ENCODE results near the gene BCAP31. TPM values are rescaled to one million over a fixed set of nuclear protein-coding genes. Genes with fewer than 3 reads are reported as not detected.

BCAP31 gene
- total RNA-seq, 3 donors from 2014 or later, result 158 to 209 (median 181) TPM

DNA sequence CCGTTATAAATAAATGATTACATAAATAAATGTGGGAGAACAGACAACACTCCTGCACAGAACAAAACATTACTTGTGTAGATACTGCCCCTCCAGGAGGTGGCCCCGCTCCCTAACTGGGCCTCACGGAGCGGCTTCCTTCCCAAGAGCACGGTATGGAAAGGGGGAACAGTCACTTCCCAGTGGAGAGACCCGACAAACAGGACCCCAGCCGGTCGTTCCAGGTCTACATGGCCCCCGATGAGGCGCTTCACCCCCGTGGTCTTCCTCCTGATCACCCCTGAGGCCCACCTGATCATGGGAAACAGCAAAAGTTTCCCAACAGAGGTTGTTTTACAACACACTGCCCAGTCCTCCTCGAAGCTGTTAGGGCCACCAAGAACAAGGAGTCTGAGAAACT lies 43.0 kb downstream of the BCAP31 start:
- intact Hi-C loops (cut with DNase I, micrococcal nuclease), result no loop called here
- no peak for TF ChIP-seq CTCF (IDR thresholded peaks at IDR 0.05)
- H3K4me3 ChIP-seq, result no peak overlapping the region
- no peaks in the 10 kb centered on the region for H3K4me1 ChIP-seq (ENCODE audit: low read depth)
- H3K9me3 ChIP-seq, result no peaks in the 10 kb centered on the region
- DNase-seq (no peak), ATAC-seq (no peak)
- H3K36me3 ChIP-seq (ENCODE audit: low read depth), result no peaks in the 10 kb centered on the region

- Histone ChIP-seq H3K4me1 (ENCODE audit: low read depth) (no peaks in the 10 kb centered on the region), H3K4me3 (no peak overlapping the region), H3K9me3 (no peaks in the 10 kb centered on the region), H3K36me3 (ENCODE audit: low read depth) (no peaks in the 10 kb centered on the region)
- DNase-seq, result no peak
- no peak for ATAC-seq
- intact Hi-C loops (cut with DNase I, micrococcal nuclease), result no loop called here
- no peak for TF ChIP-seq CTCF (IDR thresholded peaks at IDR 0.05)
Observed at GRCh38 chrX:153674219-153674851, 49.9 kb downstream of the BCAP31 start.

DNA sequence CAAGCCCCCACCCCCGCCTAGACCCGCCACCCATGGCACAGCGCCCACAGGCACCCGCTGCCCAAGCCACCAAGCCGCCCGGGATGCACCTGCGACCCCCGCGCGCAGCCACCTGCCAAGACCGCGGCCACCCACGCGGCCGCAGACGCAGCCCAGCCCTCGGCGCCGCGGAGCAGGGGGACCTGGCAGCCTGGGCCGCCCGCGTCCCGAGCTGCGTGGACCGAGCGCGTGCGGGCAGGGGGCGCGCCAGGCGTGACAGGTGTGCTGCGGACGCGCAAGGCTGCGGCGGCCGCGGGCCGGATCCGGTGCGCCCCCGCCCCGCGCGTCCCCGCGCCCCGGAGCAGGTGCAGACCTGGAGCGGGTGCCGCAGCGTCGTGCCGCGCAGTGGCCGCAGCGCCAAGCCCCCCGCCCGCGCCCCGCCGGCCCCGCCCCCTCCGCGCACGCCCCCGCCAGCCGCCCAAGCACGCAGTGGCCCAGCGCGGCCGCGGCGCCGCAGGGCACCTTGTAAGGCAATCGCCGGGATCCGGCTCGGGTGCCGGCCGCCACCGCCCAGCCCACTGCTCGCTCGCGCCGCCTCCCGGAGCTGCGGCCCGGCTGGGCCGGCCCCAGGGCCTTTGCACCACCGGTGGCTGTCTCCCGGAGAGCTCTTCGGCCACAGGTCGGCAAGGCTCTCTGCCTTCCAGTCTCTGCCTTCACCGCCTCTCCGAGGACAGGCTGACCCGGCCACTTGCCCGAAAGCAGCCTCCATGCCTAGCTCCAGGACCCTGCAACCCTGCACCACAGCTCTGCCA lies 50.6 kb downstream of the BCAP31 start, which contains the start of gene PNCK:
PNCK (minus strand) TSS at position 386 of the 791 bp plus-strand sequence. CDS start 737 bp downstream, outside the sequence.
- H3K4me3 ChIP-seq, result no peak within 1 kb of the TSS
- DNase-seq (no peak), ATAC-seq (no peak)
- intact Hi-C loops (cut with DNase I, micrococcal nuclease), result no loop called here
- H3K4me1 ChIP-seq (ENCODE audit: low read depth), result no peaks in the 10 kb centered on the region
- no peaks in the 10 kb centered on the region for H3K9me3 ChIP-seq
- no peak for TF ChIP-seq CTCF (IDR thresholded peaks at IDR 0.05)
- H3K36me3 ChIP-seq (ENCODE audit: low read depth), result no peaks in the 10 kb centered on the region

GRCh38 chrX:153672531-153673427 lies 51.4 kb downstream of the BCAP31 start:
- no peaks in the 10 kb centered on the region for H3K4me1 ChIP-seq (ENCODE audit: low read depth)
- TF ChIP-seq CTCF (IDR thresholded peaks at IDR 0.05), result no peak
- DNase-seq, result peak in 1 of 3 donors; percentile 45
- no peak overlapping the region for H3K4me3 ChIP-seq
- no peak for ATAC-seq
- intact Hi-C loops (cut with DNase I, micrococcal nuclease), result no loop called here
- H3K36me3 ChIP-seq (ENCODE audit: low read depth), result no peaks in the 10 kb centered on the region
- H3K9me3 ChIP-seq, result no peaks in the 10 kb centered on the region
